Measurements from ENCODE around the gene SPACA9. TPM values are rescaled to one million over a fixed set of nuclear protein-coding genes. Genes with fewer than 3 reads are reported as not detected.

The SPACA9 gene
- total RNA-seq, 4 donors from 2014 or later = 1.00 to 9.0 (median 1.7) TPM

DNA sequence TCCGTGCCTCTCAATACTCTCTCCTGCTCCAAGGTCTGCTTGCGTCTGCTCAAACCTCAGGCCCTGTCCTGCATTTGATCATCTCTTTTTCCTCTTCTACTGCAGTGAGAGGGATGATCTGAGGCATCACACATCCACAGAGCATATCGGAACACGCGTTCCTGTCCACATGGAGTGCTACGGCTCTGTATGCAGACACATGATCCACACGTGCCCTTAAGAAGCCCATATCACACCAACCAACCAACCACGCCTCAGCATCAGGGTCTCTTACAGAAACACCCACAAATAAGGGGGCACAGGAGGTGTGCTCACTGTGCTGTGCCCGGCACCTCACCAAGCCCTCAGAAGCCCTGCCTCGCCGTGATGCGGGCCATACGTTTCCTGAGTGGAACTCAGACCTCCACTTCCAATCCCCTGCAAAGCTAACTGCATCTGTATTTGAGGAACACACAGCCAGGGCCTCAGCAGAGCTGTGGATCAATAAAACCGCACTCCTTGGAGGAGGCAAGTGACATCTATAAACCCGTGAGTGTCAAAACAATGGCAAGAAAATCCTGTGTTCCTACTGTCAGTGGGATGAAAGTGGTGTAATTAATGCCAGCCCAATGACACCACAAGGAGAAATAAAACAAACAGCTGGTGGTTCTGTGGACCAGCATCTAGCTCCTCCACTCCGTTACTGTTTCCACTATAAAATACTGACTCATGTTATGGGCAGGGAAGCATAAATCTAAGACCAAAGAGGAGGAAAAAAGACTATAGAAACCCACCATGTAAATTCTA lies 41.0 kb upstream of the SPACA9 start:
- in situ Hi-C loops (cut with MboI; ENCODE audit: low pct_ligation_motif_present in 1 of 4, low pct_unique_long_range_greater_than_20kb in 1 of 4, low sequenced_read_pairs in 3 of 4) = no loop called here
- H3K27ac ChIP-seq = no peak overlapping the region
- no peak for DNase-seq

DNA sequence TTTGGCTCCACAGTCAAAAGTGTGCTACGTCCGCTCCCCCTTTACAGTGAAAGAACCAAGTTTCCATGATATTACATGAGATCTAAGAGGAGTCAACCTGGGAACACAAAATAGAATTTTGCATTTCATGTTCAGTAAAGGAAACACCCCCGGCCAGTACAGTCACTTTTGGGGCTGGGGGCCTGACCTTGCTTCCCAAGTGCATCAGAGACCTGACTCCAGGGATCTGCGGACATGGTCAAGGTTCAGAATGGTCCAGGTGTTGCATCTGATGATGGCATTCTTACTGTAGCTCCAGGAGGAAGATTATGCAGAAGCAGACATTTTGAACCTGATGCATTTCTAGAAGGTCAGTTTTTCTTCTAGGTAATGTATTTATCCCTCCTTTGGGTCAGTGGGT lies 40.4 kb upstream of the SPACA9 start:
- intact Hi-C loops (cut with DNase I; ENCODE audit: low total_unique reads) (no loop called here), in situ Hi-C loops (cut with MboI; ENCODE audit: low pct_ligation_motif_present in 1 of 4, low pct_unique_long_range_greater_than_20kb in 1 of 4, low sequenced_read_pairs in 3 of 4) (no loop called here)
- Histone ChIP-seq H3K36me3 (no peaks in the 10 kb centered on the region), H3K27ac (no peak overlapping the region), H3K4me1 (no peaks in the 10 kb centered on the region), H3K4me3 (no peak overlapping the region), H3K27me3 (no peaks in the 10 kb centered on the region), H3K9me3 (no peaks in the 10 kb centered on the region)
- no peak for DNase-seq
- no peak for TF ChIP-seq EP300 (IDR thresholded peaks at IDR 0.05; ENCODE audit: low read depth)
- TF ChIP-seq POLR2A (IDR thresholded peaks at IDR 0.05) = no peak
- no peak for TF ChIP-seq POLR2AphosphoS5 (IDR thresholded peaks at IDR 0.05)
- WGBS, 2 donors (ENCODE audit: low coverage in 1 of 2) = 83 to 87% methylated on average over 3 to 4 of the region's 4 CpGs

More for the DNA sequence above, 41.0 kb upstream of the SPACA9 start:
- no peaks in the 10 kb centered on the region for H3K4me1 ChIP-seq
- H3K9me3 ChIP-seq = no peaks in the 10 kb centered on the region
- no peak for TF ChIP-seq POLR2AphosphoS5 (IDR thresholded peaks at IDR 0.05)
- no peak for TF ChIP-seq EP300 (IDR thresholded peaks at IDR 0.05; ENCODE audit: low read depth)
- TF ChIP-seq, protein P1, sequence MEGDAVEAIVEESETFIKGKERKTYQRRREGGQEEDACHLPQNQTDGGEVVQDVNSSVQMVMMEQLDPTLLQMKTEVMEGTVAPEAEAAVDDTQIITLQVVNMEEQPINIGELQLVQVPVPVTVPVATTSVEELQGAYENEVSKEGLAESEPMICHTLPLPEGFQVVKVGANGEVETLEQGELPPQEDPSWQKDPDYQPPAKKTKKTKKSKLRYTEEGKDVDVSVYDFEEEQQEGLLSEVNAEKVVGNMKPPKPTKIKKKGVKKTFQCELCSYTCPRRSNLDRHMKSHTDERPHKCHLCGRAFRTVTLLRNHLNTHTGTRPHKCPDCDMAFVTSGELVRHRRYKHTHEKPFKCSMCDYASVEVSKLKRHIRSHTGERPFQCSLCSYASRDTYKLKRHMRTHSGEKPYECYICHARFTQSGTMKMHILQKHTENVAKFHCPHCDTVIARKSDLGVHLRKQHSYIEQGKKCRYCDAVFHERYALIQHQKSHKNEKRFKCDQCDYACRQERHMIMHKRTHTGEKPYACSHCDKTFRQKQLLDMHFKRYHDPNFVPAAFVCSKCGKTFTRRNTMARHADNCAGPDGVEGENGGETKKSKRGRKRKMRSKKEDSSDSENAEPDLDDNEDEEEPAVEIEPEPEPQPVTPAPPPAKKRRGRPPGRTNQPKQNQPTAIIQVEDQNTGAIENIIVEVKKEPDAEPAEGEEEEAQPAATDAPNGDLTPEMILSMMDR (IDR thresholded peaks at IDR 0.05) = no peak
- no peak for TF ChIP-seq POLR2A (IDR thresholded peaks at IDR 0.05)
- H3K36me3 ChIP-seq = no peaks in the 10 kb centered on the region
- intact Hi-C loops (cut with DNase I; ENCODE audit: low total_unique reads) = no loop called here
- WGBS, 2 donors (ENCODE audit: low coverage in 1 of 2) = 81 to 84% methylated on average over 7 to 16 of the region's 16 CpGs
- H3K4me3 ChIP-seq = no peak overlapping the region
- no peaks in the 10 kb centered on the region for H3K27me3 ChIP-seq

DNA sequence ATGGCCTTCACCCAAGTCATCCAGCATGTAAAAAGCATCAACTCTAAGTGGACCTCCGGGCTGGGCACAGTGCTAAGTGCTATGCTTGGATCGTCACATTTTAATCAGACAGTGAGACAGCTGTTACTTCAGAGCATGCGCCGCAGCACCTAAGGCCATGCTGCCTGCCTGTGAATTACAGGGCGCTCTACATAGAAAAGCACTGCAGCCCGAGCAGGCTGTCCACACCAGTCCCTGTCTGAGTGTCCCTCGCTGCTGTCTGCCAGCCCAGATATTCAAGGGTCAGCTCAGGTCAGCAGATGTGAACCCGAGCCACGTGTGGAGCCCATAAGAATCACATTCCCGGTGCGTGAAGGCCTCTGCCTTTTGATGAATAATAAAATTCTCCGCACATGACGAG lies 37.7 kb upstream of the SPACA9 start:
- no peaks in the 10 kb centered on the region for H3K4me1 ChIP-seq
- TF ChIP-seq, protein P1 (IDR thresholded peaks at IDR 0.05) = no peak
- TF ChIP-seq EP300 (IDR thresholded peaks at IDR 0.05; ENCODE audit: low read depth) (no peak), POLR2AphosphoS5 (IDR thresholded peaks at IDR 0.05) (no peak), POLR2A (IDR thresholded peaks at IDR 0.05) (no peak)
- in situ Hi-C loops (cut with MboI; ENCODE audit: low pct_ligation_motif_present in 1 of 4, low pct_unique_long_range_greater_than_20kb in 1 of 4, low sequenced_read_pairs in 3 of 4) (no loop called here), intact Hi-C loops (cut with DNase I; ENCODE audit: low total_unique reads) (no loop called here)
- WGBS, 2 donors (ENCODE audit: low coverage in 1 of 2) = 76 to 85% methylated on average over 8 to 13 of the region's 13 CpGs
- no peak overlapping the region for H3K4me3 ChIP-seq
- H3K27me3 ChIP-seq = no peaks in the 10 kb centered on the region
- H3K9me3 ChIP-seq = no peaks in the 10 kb centered on the region
- H3K36me3 ChIP-seq = no peaks in the 10 kb centered on the region
- no peak for DNase-seq
- H3K27ac ChIP-seq = no peak overlapping the region

DNA sequence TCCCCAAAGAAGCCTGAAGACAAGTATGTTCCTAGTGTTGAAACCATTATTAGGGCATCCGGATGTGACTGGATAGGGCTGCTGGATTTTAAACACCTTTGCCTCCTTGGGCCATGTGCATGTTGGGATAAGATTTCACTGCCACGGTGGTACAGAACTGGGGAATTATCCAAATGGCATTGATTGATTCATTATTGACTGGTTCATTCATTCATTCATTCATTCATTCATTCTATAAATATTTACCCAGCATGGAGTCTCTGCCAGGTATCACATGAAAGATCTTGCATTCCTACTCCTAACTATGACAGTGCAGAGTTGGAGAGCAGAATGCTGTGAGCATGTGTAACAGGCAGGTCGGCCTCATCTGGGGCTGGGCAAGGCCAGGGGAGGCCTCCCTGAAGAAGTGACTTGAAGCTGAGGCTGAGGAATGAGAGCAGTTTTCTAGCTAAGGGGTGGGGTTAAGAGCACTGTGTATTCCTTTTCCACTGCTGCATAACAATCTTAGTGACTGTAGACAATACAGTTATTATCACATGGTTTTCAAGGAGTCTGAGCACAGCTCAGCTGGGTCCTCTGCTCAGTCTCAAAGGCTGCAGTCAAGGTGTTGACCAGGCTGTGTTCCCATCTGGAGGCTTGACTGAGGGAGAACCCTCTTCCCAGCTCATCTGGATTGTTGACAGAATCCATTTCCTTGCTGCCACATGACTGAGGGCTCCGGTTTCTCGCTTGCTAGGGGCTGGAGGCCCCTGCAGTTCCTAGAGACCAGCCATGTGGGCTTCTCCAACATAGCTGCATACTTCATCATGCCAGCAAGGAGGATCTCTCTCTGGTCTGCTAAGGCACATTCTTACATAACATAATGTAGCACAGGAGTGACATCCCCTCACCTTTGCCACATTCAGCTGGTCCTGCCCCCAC lies 36.3 kb upstream of the SPACA9 start:
- Histone ChIP-seq H3K27me3 (no peaks in the 10 kb centered on the region), H3K4me1 (no peaks in the 10 kb centered on the region), H3K36me3 (no peaks in the 10 kb centered on the region), H3K9me3 (no peaks in the 10 kb centered on the region), H3K27ac (no peak overlapping the region), H3K4me3 (no peak overlapping the region)
- no peak for DNase-seq
- intact Hi-C loops (cut with DNase I; ENCODE audit: low total_unique reads) = no loop called here
- in situ Hi-C loops (cut with MboI; ENCODE audit: low pct_ligation_motif_present in 1 of 4, low pct_unique_long_range_greater_than_20kb in 1 of 4, low sequenced_read_pairs in 3 of 4) = no loop called here
- WGBS, 2 donors (ENCODE audit: low coverage in 1 of 2) = 89% methylated on average over 5 of the region's 5 CpGs; no CpG with 5 or more reads in 1 of the 2 donors
- TF ChIP-seq POLR2A (IDR thresholded peaks at IDR 0.05) = no peak
- TF ChIP-seq POLR2AphosphoS5 (IDR thresholded peaks at IDR 0.05) = no peak
- TF ChIP-seq EP300 (IDR thresholded peaks at IDR 0.05; ENCODE audit: low read depth) = no peak
- TF ChIP-seq, protein P1 (IDR thresholded peaks at IDR 0.05) = no peak

Measured in transverse colon (tissue), 4 donors.